GM23338 (cell line): ENCODE data around the gene PHF13.

Experiments
- CREB1 ChIP-seq: fragments of 250-450 bp; sonication (Bioruptor Pico); IDR thresholded peaks from 2 replicates; pipeline ENCODE4 v1.5.0; 2020; ENCODE audit warnings: low read depth, mild to moderate bottlenecking, moderate library complexity
- CTCF ChIP-seq, 2 experiments: fragments of 200-600 bp in 1 of 2; sonication (generic) in 1 of 2; conservative IDR thresholded peaks; 2 replicates each; pipeline versions ENCODE4 v1.5.1 to v1.6.1; 2016 to 2017; ENCODE audit warnings: antibody characterized with exemption in 2 of 2, low read depth in 2 of 2, mild to moderate bottlenecking in 2 of 2, moderate library complexity in 1 of 2
- EZH2 ChIP-seq: fragments of 200-600 bp; sonication (generic); IDR thresholded peaks from one replicate; pipeline ENCODE4 v1.8.0; 2017; ENCODE audit warnings: antibody characterized with exemption, mild to moderate bottlenecking, low read depth; ENCODE audit not compliant: unreplicated experiment
- EZH2phosphoT487 ChIP-seq: fragments of 200-600 bp; sonication (generic); IDR thresholded peaks from one replicate; pipeline ENCODE4 v1.8.1; 2018; ENCODE audit warnings: antibody characterized with exemption; ENCODE audit not compliant: unreplicated experiment
- JUNB ChIP-seq: IDR thresholded peaks from one replicate; pipeline ENCODE4 v1.6.1; 2016; ENCODE audit warnings: antibody characterized with exemption; ENCODE audit not compliant: unreplicated experiment
- POLR2AphosphoS5 ChIP-seq: IDR thresholded peaks from 2 replicates; pipeline ENCODE4 v1.6.1; 2016; ENCODE audit warnings: antibody characterized with exemption, low read depth
- ZNF114 ChIP-seq: fragments of 250-450 bp; sonication (Bioruptor Pico); IDR thresholded peaks from 2 replicates; pipeline ENCODE4 v1.5.0; 2020; ENCODE audit warnings: mild to moderate bottlenecking, moderate library complexity
- ZNF331 ChIP-seq: fragments of 250-450 bp; sonication (Bioruptor Pico); IDR thresholded peaks from 2 replicates; pipeline ENCODE4 v1.5.0; 2020; ENCODE audit warnings: low read depth, mild to moderate bottlenecking, moderate library complexity
- TF ChIP-seq, protein P1 (sequence below): IDR thresholded peaks from one replicate; pipeline ENCODE4 v1.6.1; 2018; ENCODE audit warnings: antibody characterized with exemption; ENCODE audit not compliant: unreplicated experiment
- TF ChIP-seq, protein P2 (sequence below): fragments of 250-450 bp; sonication (Bioruptor Pico); IDR thresholded peaks from 2 replicates; pipeline ENCODE4 v1.5.0; 2020; ENCODE audit warnings: mild to moderate bottlenecking, moderate library complexity

DNA sequence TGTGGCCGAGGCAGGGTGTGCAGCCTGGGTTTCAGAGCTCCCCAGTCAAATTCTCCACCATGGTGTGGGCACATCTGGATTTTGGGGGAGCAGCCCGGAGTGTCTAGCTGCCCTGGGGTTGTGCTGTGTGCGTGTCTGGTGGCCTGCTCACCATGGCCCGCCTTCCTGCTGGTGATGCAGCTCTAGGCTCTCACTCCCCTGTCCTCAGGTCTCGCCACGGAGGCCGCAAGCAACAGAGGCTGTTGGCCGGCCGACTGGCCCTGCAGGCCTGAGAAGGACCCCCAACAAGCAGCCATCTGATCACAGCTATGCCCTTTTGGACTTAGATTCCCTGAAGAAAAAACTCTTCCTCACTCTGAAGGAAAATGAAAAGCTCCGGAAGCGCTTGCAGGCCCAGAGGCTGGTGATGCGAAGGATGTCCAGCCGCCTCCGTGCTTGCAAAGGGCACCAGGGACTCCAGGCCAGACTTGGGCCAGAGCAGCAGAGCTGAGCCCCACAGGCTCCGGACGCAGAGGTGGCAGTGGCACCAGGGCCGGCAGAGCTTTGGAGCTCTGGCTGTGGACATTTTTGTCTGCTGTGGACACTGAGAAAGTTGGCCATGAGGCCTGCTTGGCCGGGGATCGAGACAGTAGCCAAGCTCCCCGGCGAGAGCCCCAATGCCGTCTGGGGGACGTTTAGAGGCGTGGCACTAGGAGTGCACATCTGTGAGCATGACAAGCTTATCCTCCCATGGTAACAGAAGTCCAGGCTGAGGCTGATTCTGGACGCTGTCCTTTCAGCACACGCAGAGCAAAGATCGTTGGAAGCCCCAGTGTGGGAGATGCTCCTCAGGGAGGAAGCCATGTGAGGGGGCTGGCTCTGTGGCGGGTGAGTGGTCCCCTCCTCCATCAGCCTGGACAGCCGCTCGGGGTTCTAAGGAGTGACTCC, 19.3 kb downstream of the PHF13 start:
- TF ChIP-seq POLR2AphosphoS5: no peak
- TF ChIP-seq CTCF (conservative IDR thresholded peaks at IDR 0.05; ENCODE audit: low read depth in 2 of 2): no peak
- TF ChIP-seq, protein P1, sequence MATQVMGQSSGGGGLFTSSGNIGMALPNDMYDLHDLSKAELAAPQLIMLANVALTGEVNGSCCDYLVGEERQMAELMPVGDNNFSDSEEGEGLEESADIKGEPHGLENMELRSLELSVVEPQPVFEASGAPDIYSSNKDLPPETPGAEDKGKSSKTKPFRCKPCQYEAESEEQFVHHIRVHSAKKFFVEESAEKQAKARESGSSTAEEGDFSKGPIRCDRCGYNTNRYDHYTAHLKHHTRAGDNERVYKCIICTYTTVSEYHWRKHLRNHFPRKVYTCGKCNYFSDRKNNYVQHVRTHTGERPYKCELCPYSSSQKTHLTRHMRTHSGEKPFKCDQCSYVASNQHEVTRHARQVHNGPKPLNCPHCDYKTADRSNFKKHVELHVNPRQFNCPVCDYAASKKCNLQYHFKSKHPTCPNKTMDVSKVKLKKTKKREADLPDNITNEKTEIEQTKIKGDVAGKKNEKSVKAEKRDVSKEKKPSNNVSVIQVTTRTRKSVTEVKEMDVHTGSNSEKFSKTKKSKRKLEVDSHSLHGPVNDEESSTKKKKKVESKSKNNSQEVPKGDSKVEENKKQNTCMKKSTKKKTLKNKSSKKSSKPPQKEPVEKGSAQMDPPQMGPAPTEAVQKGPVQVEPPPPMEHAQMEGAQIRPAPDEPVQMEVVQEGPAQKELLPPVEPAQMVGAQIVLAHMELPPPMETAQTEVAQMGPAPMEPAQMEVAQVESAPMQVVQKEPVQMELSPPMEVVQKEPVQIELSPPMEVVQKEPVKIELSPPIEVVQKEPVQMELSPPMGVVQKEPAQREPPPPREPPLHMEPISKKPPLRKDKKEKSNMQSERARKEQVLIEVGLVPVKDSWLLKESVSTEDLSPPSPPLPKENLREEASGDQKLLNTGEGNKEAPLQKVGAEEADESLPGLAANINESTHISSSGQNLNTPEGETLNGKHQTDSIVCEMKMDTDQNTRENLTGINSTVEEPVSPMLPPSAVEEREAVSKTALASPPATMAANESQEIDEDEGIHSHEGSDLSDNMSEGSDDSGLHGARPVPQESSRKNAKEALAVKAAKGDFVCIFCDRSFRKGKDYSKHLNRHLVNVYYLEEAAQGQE: no peak
- TF ChIP-seq CREB1: no peak
- no peak for TF ChIP-seq JUNB
- TF ChIP-seq EZH2phosphoT487: no peak
- TF ChIP-seq EZH2: no peak
- TF ChIP-seq ZNF114 (CRISPR knock-in tag): no peak
- TF ChIP-seq ZNF331 (CRISPR knock-in tag): no peak
- TF ChIP-seq, protein P2, sequence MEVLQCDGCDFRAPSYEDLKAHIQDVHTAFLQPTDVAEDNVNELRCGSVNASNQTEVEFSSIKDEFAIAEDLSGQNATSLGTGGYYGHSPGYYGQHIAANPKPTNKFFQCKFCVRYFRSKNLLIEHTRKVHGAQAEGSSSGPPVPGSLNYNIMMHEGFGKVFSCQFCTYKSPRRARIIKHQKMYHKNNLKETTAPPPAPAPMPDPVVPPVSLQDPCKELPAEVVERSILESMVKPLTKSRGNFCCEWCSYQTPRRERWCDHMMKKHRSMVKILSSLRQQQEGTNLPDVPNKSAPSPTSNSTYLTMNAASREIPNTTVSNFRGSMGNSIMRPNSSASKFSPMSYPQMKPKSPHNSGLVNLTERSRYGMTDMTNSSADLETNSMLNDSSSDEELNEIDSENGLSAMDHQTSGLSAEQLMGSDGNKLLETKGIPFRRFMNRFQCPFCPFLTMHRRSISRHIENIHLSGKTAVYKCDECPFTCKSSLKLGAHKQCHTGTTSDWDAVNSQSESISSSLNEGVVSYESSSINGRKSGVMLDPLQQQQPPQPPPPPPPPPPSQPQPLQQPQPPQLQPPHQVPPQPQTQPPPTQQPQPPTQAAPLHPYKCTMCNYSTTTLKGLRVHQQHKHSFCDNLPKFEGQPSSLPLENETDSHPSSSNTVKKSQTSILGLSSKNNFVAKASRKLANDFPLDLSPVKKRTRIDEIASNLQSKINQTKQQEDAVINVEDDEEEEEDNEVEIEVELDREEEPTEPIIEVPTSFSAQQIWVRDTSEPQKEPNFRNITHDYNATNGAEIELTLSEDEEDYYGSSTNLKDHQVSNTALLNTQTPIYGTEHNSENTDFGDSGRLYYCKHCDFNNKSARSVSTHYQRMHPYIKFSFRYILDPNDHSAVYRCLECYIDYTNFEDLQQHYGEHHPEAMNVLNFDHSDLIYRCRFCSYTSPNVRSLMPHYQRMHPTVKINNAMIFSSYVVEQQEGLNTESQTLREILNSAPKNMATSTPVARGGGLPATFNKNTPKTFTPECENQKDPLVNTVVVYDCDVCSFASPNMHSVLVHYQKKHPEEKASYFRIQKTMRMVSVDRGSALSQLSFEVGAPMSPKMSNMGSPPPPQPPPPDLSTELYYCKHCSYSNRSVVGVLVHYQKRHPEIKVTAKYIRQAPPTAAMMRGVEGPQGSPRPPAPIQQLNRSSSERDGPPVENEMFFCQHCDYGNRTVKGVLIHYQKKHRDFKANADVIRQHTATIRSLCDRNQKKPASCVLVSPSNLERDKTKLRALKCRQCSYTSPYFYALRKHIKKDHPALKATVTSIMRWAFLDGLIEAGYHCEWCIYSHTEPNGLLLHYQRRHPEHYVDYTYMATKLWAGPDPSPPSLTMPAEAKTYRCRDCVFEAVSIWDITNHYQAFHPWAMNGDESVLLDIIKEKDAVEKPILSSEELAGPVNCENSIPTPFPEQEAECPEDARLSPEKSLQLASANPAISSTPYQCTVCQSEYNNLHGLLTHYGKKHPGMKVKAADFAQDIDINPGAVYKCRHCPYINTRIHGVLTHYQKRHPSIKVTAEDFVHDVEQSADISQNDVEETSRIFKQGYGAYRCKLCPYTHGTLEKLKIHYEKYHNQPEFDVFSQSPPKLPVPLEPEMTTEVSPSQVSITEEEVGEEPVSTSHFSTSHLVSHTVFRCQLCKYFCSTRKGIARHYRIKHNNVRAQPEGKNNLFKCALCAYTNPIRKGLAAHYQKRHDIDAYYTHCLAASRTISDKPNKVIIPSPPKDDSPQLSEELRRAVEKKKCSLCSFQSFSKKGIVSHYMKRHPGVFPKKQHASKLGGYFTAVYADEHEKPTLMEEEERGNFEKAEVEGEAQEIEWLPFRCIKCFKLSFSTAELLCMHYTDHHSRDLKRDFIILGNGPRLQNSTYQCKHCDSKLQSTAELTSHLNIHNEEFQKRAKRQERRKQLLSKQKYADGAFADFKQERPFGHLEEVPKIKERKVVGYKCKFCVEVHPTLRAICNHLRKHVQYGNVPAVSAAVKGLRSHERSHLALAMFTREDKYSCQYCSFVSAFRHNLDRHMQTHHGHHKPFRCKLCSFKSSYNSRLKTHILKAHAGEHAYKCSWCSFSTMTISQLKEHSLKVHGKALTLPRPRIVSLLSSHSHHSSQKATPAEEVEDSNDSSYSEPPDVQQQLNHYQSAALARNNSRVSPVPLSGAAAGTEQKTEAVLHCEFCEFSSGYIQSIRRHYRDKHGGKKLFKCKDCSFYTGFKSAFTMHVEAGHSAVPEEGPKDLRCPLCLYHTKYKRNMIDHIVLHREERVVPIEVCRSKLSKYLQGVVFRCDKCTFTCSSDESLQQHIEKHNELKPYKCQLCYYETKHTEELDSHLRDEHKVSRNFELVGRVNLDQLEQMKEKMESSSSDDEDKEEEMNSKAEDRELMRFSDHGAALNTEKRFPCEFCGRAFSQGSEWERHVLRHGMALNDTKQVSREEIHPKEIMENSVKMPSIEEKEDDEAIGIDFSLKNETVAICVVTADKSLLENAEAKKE (CRISPR knock-in tag): no peak
